Dermis microvascular lymphatic vessel endothelial cell (primary cell): ENCODE measurements around the gene DDX53. TPM values are rescaled to one million over a fixed set of nuclear protein-coding genes. Genes with fewer than 3 reads are reported as not detected.
A peak's percentile ranks its signal among the peaks of the same experiment; 100 is the strongest.

Experiments used
- DNase-seq, 2 donors: peaks; one replicate each; pipeline versions ENCODE4 v3.0.0 to v3.0.0-alpha.2; 2010; ENCODE audit warnings: low read depth in 2 of 2
- total RNA-seq: library from RNA; depleted of rRNA; stranded (reverse); fragments of >200 nt; gene quantifications from 2 replicates; pipeline ENCODE4 v1.2.1, GENCODE V29; 2014

The DDX53 gene
- total RNA-seq, result not detected in 2 replicates

DNA sequence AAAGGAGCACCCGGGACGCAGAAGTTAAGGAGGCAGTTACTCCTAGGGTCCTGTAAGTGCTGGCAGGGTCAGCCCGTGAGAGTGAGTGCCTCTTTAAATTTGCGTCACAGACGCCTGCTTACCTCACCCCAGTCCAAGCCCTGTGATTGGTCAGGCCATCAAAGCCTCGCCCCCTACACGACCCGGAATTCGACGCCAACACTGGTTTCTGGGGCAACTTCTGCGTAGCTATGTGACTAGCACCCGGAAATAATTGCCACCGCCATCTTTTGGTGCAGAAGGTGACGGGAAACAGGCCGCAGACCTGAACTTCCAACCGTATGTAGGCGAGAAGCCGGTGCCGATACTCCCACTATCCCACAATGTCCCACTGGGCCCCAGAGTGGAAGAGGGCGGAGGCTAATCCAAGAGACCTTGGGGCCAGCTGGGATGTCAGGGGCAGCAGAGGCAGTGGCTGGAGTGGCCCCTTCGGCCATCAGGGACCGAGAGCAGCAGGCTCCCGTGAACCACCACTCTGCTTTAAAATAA, at the start of gene DDX53:
Gene DDX53, plus strand, starts transcription at position 265 of the 528 bp plus-strand sequence. Its CDS starts 98 bp downstream, at position 363.
- no peak for DNase-seq

DNA sequence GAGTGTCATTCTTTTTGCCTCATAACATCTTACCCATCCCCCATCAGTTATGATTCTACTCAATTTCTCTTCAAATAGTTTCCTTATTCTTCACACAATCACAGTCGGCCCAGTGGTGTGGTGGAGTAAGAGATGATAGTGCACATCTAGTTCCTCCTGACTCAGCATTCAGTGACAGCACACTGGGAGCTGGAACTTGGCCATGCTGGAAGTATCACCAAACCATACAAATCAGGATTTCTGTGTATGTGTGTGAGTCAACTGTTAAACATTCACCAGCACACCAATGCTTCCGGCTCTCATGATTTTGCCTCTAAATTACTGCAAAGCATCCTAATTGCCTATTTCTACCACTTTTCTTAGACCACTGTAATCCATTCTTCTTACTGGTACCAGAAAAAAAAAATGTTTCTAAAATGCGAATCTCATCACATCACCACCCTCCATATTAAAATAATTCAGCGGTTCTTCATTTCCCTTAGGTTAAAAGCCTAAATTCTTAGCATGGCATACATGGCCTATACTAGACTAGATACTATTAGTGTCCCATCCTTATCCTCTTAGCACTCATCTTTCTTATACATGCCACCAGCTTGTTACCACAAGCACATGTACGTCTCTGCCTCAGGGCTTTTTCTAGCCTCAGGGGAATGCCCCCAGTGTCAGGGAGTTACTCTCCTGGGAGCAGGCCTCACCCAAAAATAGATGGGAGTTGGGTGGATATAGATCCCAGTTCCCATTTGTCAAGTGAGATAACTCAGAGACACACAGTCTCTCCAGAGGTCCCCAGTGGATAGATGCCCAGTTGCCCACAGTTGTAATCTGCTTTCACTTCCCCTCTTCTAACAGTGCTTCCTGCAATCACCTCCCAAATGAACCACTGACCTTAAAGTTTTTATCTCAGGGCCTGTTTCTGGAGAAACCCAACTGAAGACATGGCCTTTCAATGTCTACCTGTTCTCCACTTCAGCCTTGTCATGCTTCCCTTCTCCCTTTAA, 49.2 kb upstream of the DDX53 start:
- DNase-seq, result peak; percentile 37 to 75

DNA sequence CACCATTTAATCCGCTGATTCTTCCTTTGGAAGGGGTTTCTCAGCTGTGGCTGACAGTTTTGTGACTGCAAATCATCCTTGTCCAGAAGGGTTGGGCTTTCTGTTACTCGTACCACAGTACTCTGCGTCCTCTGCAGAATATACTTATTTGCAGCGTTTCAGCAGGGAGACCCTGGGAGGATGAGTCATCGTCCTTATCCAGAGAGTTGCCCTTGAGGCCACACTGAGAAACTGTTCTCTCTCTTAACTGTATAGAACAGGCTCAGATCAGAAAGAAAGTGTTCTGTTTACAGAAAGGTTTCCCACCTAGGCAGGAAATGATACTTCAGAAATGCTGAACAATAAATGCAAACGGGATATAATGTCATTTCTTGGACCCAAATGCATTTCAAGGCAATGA, 47.8 kb upstream of the DDX53 start:
- DNase-seq, result peak in 1 of 2 donors; percentile 71

GRCh38 chrX:22958250-22958649, 41.5 kb upstream of the DDX53 start:
- no peak for DNase-seq

DNA sequence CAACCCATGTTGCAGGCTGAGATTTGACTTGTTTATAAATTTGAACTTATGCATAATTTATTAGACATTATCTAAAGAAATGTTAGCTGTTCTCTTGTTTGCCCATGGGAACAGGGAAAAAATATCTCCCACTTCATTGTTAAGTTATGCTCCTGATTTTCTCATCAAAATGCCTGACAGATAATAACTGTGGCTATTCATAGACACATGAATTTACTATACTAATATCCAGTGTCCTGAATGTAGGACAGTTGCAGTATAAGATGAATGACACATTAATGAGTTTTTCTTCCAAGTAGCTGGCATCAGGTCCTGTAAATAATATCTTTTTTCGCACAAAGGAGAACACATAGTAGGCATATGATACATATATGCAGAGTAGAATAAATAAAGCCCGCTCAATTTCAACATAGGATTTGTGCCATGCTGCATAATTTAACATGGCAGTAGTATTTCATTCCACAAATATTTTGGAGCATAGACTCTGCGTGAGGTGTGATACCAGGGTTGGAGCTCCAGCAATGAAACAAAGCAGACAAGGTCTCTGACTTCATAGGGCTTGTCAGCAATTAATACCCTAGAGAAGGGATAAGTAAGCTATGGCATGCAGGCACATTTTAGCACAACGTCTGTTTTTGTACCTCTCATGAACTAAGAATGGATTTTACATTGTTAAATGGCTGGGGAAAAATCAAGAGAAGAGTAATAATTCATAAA, 40.4 kb upstream of the DDX53 start:
- DNase-seq, result no peak

DNA sequence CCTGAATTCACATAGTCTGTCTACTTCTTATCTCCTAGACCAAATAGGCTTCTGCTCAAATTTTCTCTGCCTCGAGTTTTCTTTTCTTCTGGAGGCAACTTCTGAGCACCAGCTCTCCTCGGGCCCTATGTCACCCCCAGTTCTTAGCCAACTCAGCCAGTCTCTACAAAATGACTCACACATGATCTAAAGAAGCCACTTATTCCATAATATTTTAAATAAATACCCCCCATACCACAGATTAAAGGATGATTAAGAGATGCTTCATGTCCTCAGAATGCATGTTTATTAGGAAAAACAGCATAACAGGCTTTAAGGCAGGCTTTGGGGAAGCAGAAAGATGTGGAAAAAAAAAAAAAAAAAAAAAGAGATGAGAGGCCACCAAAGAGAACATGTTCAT, 36.6 kb upstream of the DDX53 start:
- DNase-seq, result no peak

DNA sequence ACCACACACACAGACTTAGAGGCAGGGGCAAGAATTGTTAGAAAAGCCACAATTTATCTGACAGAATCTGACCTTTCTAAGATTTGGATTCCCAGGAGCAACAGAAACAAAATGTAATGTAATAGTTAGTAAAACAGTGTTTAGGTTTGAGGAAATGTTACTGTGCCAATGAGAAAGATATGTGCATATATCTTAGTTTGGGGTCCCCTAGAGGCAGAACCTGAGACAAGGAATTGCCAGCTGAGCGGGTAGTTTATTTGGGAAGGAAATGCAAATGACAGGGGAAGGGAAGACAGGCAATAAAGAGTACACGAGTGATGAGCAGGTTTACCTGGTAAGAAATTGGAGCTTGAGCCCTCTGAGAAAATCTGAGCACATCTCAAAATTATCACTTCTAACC, 31.3 kb upstream of the DDX53 start:
- no peak for DNase-seq

GRCh38 chrX:22969411-22969810, 30.3 kb upstream of the DDX53 start:
- no peak for DNase-seq

- no peak for DNase-seq
These were observed 28.9 kb upstream of the DDX53 start for GRCh38 chrX:22970861-22971260.

- no peak for DNase-seq
These were observed 25.1 kb upstream of the DDX53 start for GRCh38 chrX:22974616-22975015.

DNA sequence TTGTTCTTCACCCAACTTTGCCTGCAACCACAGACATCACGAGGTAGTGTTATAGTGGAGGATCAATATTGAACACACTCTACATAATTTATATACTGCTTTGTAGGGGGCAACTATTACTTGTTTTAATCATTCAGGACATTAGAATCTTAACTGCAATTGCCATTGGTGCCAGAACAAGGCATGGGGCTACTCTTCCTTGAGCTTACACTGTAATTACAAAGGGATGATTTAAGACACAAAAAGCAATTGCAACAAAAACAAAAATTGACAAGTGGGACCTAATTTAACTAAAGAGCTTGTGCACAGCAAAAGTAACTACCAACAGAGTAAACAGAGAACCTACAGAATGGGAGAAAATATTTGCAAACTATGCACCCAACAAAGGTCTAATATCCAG, 24.0 kb upstream of the DDX53 start:
- DNase-seq, result no peak

DNA sequence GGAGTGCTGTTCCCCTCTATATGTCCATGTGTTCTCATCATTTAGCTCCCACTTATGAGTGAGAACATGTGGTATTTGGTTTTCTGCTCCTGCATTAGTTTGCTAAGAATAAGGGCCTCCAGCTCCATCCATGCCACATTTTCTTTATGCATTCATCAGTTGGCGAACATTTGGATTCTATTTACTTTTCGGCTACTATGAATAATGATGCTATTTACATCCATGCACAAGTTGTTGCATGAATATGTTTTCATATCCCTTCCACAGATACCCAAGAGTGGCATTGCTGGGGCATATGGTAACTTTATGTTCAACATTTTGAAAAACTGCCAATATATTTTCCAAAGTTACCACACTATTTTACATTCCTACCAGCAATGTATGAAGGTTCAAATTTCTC, 13.8 kb upstream of the DDX53 start:
- DNase-seq, result no peak

- DNase-seq, result no peak
These were observed 12.3 kb upstream of the DDX53 start for GRCh38 chrX:22987452-22987851.

DNA sequence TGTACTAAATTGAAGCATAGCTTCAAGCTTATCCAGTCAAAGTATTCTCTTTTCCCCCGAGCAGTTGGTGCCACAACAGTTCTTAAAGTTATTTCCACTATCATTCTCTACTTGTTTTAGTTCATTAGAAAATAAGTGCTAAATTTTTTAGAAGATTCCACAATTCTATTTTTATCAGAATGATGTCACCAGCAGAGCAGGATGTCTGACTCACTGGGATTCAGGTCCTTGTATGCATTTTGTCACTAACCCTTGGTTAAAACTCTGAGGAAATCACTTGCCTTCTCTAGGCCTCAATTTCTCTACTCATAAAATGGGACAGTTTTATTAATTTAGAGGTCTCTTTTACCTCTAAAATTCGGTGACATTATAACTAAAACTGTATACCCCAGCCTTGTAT, 3.4 kb downstream of the DDX53 start:
- DNase-seq, result peak in 1 of 2 donors; percentile 32

DNA sequence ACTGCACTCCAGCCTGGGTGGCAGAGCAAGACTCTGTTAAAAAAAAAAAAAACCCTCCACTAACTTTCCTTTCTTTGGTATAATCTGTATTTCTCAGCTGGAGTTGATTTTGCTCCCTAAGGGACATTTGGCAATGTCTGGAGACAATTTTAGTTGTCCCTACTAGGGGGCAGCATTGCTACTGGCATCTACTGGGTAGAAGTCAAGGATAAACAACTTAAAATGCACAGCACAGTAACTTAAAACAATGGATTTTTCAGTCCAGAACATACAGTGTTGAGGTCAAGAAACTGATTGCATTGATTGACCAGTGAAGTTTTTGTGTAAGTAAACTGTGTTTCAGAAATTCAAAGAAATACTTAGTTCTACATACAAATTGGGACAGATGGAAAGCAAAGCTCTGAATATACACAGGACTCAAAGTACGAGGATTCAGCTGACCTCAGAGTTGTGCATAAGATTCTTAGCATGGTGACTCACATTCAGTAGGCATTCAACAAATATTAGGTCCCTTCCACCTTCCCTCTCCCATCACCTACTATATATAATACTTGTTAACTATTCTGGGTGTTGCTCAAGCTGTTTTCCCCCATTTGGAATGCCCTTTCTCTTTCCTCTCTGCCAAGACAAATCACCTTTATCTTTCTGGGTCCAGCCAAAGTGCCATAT, 8.8 kb downstream of the DDX53 start:
- peak in 1 of 2 donors; percentile 8 for DNase-seq

GRCh38 chrX:23012162-23012561, 12.4 kb downstream of the DDX53 start:
- peak in 1 of 2 donors; percentile 2 for DNase-seq

DNA sequence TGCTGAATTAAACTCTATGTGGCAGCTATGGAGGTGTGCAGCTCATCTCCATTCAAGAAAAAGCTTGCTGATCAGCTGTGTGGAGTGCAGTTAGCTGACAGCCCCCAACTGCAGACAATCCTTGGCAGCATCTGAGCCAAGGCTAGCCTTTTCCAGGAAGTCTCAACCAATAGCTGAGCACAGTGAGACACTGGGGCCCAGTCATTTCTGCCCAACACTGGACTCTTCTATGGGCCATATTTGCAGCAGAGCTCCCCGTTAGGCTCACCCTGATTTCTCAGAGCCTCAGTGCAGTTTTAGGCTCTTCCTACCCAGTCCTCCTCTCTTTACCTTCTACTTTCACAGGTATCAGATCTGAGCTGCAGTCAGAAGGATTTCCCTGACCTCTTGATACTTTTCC, 12.9 kb downstream of the DDX53 start:
- DNase-seq, result no peak

GRCh38 chrX:23013366-23013765, 13.6 kb downstream of the DDX53 start:
- DNase-seq, result no peak

GRCh38 chrX:23031600-23031999, 31.8 kb downstream of the DDX53 start:
- DNase-seq, result no peak

- DNase-seq, result no peak
These were observed 35.7 kb downstream of the DDX53 start for GRCh38 chrX:23035493-23035892.

GRCh38 chrX:23046443-23046842, 46.7 kb downstream of the DDX53 start:
- no peak for DNase-seq
